ENCODE measurements around the gene PEX5L.
A peak's percentile ranks its signal among the peaks of the same experiment; 100 is the strongest.

The PEX5L gene

DNA sequence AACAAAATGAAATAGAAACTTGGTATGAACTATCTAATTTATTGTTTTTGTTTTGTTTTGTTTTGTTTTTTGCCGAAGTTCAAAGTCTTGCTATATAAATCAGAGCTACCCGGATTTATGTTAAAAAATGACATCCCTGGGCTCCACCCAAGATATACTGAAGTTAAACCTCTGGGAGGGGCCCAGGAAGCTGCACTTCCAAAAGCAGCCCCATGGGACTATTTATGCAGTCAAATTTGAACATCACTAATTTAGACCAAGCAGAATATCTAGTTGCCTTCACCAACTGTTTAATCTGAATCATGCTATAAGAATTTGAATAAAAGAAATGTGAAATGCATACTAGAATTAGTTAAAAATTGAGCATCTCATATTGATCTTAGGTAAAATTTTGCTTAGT is 32.2 kb downstream of the PEX5L start:
- DNase-seq: no peak

DNA sequence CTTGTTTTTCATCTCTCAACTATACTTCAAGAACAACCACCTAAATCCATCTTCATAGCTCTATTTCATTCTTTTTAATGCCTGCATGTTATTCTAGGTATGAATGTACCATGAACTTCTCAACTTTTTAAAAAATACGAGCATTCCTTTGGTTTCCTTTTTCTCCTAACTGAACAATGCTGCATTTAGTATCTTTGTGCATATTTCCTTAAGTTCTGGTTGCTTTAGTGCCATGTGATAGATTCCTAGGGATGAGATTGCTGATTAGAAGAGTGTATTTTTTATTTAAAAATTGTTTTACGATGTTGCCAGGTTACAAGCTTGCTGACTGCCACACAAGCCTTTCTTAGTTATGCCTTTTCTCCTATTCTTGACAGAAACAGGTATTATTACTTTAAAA is 34.7 kb downstream of the PEX5L start:
- no peak for DNase-seq

DNA sequence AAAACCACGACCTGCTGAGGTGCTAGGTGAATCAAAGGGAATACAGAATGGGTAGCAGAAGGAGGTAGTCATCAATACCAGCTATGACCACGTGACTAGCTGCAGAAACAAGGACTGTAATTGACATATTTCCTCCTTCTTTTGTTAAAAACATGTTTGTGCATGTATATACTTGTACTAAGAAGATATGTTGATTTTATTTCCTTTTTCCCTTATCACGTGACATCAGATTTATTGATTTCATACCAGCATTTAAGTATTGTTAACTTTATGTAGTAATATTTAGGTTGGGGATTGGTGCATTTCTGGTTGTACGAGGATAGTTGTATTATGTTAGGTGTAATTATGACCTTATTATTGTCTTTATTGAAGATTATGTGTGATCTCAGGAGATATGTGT is 36.2 kb downstream of the PEX5L start:
- DNase-seq: no peak

DNA sequence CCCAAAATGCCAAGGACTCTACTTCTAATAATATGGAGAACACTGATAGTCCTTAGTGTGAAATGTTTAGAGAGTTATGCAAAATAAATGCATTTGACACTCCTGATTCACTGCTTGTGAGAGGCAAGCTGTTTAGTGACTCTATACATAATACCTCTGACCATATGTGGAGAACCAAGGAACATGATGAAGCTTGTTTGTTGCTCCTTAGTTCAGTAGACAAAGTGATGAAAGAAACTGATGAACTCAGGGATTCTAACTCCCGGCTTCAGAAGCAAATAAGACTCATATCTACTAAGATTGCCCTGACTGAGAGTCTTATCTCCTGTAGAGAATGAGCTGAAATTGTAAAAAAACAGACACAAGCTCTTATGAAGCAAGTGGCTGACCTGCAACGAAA is 41.3 kb downstream of the PEX5L start:
- no peak for DNase-seq

DNA sequence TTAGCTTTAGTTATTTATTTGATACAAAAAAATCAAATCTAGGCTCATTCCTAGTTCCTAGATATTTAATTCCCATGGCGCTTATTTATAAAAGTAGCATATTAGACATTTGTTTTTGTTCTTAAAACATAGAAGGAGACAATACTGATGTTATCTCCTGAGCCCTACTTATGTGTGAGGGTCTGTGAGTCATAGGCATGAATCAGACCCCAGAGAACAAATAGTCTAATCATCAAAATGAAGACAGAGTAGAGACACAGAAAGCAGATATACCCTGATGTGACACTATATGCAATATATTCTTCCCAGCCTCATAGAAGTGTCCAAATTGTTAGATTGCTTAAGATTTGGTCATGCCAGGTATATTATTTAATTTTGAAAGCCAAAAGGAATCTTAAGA is 44.9 kb downstream of the PEX5L start:
- no peak for DNase-seq

DNA sequence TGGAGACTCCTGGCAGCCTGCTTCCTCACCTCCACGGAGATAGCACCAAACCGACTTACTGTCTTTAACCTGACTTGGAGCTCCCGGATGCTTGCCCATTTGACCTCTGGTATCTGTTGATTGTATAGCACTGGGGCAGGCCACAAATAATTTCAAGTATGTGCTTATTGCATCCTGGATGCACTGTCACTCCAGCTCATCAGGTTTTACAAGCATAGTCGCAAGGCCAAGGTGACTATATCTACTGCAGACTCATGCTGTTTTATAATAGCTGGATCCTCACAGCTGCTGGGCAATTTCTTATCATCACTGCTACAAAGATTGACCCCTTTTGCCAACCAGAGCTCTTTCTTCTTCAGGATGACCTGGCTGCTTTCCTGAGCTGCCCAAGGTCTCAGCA is 45.6 kb downstream of the PEX5L start:
- DNase-seq: no peak

DNA sequence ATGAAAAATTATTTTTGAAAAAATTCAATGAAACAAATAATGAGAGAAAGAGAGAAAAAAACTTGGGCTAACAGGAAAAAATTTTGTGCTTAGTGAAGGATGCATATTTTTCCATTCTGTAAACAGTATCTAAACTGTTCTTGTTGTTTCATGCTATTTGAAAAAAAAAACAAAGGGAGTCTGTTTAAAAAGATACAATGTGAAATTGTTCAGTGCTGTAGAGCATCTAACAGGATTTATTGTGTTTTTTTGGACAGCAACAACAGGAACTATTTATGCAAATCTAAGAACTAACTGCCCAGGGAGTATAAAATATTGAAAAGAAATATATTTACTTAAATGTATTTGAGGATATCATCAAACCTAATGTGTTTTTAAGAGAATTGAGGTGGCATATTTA is 55.1 kb downstream of the PEX5L start:
- DNase-seq: no peak

DNA sequence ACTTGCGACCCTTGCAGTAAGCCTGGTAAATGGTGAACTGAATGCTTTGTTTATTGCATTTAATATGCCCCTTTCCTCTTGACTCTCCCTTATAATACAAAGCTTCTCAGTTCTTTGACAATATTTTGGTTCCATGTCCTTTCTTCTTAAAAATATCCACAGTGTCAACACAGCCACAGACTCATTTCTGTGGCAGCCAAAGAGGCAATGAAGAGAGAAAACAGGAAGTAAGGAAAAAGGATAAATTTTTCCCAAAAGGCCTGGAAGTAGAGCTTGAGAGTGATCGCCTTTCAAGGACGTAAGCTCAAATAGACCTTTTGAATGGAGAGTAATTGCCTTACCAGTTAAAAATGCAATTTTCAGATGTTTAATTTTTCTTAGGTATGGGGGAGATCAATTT is 59.4 kb downstream of the PEX5L start:
- no peak for DNase-seq

DNA sequence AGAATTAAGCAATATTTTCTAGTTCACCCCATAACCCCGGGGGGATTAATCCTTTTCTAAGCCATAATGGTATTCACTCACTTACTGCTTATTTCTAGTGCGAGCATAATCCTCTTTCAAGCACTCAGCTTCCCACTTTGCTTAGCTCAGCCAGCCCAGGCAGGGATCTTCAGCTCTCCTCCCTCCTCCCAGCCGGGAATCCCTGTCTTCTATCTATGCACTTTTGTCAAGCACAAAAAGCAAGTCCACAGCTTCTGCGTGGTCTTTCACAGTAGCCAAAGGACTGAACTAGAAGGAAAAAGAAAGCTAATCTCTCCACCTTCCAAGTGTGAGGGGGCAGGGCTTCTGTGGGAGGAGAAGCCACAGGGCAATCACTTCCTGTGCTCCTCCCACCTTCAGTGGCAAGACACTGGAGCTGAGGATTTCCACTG is 62.8 kb downstream of the PEX5L start:
- no peak for DNase-seq

DNA sequence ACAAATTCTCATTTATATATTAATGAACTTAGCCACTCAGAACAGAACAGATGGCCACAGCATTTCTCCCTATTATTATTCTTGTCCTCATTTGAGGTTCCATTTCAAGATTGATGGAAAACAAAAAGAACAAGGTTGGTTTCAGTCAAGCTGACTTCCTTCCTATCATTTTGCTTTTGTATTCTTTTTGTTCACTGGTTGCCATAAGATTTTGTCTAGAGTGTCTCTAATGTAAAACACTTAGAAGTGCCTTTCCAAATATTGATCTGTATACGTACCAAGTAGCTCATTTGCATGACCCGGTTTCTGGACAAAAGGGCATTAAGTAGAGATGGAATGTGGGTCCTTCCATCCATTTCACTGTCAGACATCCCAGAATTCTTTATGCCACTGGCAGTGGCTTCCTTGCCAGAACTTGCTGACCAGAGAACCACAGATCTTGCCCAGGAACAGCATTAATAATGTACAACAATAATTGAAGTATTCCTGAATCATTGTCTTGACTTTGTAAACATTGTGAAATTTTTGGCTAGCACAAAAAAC is 63.8 kb downstream of the PEX5L start:
- DNase-seq: no peak

DNA sequence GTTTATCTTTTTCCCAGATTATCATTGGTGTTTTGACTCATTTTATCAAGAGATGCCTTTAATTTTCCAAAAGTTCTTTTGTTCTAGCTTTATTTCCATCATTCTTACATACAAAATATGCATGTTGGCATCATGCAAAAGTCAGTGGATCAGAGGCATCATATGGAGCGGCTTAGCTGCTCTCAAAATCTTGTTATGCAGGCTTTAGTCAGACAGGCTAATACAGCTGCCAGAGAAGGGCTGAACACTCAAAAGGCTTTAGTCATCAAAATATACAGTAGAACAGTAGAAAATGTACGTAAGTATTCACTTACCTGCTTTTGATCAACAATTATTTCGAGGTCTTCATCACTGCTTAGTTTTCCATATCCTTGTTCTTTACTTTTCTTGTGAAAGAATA is 65.5 kb downstream of the PEX5L start:
- DNase-seq: no peak

DNA sequence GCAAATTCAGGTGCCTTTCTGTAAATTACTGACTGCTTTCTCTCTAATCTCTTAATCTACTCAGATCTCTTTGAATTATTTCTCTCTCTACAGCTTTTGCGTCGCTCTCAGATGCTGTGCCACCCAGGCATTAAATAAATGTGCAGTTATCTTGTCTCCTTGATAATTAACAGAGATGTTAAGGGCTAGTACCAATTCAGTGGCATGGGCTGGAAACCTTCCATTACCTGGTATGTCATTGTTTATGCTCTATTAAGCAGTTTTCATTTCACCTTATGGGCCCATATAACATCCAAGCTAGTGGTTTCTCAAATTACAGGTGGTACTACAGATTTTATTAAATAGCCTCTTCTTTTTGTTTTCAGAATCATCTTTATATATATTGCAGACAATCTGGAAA is 66.0 kb downstream of the PEX5L start:
- no peak for DNase-seq

DNA sequence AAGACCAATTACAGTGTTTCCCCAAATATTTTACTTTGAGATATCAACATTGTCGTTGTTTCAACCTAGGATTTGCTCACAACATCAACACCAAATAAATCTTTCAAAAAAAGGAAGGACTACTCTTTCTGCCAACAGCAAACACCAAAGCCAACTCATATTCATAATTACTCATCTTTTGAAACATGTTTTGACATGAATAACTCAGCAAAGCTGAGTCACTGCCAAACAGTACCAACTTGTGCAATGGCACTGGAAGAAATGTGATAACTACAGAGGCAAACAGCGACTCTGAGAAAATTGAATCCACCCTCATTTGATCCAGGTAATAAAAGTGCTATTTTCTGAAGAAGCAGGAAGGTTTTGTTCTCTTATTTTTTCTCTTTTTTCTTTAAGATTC is 67.2 kb downstream of the PEX5L start:
- DNase-seq: peak; percentile 59

DNA sequence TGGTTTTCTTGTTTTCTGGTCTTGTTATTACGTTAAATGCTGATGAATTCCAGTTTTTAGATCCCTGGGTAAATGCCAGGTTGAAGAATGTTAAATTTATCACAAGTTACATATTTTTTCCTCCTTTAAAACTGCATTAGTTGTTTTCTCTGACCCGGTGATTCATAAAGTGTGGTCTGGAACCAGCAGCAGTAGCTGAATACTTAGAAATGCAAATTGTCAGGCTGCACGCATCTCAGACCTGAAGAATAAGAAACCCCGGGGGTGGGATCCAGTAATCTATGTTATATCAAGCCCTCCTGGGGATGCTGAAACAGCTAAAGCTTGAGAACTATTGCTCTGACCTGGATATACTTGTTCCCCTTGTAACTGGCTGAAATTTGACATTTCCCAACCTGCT is 69.1 kb downstream of the PEX5L start:
- peak; percentile 73 for DNase-seq

DNA sequence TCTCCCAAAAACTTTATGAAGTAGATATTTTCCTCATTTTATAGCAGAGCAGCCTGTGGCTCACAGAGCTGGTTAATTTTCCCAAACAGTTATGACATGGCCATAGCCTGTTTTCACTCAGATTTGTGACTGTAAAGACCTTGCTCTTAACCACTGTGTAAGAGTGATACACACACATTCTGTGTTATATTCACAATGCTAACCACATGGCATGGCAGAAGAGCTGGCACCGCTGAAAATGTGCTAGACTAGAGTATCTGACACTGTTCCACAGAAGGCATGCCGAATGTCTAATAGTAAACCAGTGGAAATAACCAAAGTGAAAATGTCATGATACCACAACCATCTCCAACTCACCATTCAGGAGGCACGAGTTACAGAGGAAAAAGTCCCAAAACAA is 71.8 kb downstream of the PEX5L start:
- DNase-seq: no peak

DNA sequence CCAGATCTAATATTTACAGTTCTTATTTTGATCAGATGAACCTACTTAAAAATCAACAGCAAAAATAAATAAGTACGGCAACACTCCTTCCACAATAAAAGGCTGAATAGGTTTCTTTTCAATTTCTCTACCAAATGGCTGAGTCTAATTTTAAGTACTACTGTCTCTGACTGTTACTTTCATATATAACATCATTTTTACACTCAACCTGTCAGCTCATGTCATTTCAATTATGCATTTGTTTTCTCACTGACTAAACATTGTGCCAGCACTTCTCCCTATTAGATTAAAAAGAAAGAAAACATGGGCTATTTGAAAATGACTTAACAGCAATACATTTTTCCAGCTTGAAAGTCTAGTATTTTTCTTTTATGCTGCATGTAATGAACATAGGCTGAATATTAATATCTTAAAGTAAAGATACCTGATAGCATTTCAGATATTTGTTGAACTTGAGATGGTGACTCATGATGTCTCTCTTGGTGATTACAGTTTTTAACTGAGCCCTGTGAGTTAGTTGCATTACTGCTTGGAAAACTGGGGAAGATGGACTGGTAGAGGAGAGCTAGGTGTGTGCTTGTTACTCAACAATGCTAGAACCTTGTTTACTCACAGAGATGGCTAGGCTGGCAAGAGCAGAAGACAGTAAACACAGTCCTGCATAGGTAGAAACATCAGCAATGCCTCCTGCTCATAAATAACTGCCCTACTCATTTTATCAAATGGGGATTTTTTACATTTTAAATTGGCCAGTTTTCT is 73.9 kb downstream of the PEX5L start:
- no peak for DNase-seq

DNA sequence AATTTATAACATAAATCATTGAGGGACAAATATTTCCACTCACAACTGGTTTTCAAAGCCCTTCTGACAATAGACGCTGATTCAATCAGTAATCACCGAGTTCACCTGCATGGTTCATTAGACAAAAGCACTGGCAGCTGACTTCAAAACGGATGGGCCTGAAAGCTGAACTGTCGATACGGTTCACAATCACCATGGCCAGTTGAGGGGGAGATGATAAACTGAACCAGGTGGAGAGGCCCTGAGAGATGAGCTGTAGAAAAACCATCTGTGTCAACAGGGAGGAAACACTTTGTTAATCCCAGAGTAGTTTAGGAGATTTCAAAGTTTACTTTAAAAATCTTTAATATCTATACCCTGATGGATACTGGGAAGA is 75.0 kb downstream of the PEX5L start:
- no peak for DNase-seq

DNA sequence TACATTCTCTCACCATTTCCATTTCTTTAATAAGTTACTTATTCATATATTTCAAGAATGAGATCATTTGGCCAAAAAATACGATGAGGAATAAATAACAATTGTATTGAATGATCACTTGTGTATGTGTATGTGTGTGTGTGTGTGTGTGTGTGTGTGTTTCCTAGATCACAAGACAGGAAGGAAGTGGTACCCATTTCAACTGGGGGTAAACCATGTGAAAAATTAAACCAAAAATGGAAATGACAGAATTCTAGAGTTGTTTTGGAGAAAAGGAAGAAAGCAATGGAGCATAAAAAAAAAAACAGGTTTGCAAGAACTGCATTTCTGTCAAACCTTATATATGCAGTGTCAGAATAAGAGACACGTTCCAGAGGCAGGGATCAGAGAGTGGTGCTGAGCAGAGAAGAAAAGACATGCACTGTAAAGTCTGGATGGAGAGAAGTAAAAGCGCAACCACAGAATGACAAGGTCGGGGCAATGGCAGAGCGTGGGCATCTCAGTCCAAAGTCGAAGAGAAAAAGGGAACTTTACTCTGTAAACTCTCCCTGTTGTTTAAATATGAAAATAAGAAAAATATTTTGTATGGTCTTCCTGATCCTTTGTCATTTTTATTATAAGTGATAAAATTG is 75.5 kb downstream of the PEX5L start:
- no peak for DNase-seq

DNA sequence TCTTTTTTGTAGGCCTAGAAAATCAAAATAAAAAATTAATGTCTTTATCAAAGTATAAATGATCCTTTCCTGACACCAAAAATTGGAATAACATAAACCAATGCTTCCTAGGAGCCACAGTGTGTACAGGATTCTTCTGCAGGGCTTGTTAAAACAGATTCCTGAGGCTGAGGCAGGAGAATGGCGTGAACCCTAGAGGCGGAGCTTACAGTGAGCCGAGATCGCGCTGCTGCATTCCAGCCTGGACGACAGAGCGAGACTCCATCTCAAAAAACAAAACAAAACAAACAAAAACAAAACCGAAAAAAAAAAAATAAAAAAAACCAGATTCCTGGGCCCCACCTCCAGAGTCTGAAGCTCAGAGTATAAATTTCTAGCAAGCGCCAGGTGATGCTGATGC is 78.0 kb downstream of the PEX5L start:
- no peak for DNase-seq

DNA sequence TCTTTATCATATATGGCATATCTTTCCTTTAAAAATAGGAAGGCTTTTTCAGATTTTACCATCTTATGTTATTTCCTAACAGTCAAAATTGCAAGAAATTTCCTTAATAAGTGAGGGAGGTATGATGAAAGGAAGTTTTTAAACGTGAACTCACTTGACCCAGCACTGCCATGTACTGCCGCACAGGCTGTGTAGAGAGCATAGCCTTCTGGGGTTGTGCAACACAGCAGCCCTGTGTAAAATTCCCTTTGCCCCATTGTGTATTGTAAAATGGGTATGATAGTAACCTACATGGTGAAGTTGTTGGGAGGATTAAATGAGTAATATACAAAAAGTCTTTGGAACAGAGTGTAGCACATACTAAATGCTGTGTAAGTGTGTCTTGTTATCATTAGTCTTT is 78.6 kb downstream of the PEX5L start:
- DNase-seq: no peak

DNA sequence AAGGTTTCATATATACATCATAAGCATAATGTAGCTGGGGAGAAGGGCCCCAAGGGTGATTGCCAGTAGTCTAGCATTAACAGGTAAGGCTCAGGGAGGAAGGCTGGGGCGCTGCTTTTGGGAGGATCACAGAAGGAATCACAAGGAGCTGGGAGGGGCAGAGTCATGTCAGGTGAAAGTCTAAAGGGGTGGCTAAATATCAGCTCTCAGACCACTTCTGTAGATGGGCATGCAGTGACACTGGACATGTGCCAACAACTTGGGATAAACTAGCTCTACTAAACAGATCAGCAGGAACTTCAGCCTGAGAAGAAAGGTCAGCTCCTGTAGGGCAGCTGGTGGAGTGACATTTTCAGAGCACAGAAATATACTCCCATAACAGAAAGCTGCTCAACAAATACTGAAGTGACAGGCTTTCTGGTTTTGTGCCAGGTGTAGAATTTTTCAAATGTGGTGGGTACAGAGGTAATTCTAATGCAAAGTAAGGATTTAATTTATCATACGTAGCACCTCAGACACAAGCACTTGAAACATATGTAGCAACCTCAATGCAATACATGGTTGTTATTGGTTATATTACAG is 79.4 kb downstream of the PEX5L start:
- no peak for DNase-seq

DNA sequence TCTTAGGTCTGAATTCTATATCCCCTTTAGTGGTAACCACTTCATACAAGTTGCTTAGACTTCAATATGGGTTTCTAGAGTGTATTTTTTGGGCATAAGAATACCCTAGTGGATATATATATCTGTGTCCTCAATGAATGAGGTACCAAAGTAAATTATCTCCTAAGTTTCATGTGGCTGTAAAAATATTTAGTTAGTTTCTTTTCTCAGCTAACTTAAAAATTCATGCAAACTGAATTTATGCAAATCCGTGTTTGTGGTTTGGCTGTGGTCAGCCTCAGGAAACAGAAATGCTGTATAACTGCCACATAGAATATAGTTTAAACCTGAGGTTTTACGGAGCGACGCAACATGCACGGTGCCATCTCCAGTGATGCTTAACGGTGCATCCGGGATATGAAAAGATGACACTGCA is 80.3 kb downstream of the PEX5L start:
- no peak for DNase-seq

DNA sequence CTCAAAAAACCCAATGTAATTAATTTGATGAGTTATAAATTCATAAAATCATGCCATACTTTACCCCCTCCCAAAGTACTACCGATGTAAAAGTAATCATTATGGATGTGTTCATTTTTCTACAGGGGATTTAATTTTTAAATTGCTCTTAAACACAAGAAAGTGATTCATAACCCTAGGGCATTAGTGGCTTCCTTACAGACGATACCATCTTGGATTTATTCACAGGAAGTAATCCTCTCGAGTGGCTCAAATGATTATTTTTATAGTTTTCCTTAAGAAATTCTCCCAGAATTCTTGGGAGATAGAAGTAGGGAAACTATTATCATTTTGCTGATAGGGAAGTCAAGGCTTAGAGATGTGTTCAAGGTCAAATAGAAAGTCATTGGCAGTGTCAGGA is 80.9 kb downstream of the PEX5L start:
- no peak for DNase-seq

DNA sequence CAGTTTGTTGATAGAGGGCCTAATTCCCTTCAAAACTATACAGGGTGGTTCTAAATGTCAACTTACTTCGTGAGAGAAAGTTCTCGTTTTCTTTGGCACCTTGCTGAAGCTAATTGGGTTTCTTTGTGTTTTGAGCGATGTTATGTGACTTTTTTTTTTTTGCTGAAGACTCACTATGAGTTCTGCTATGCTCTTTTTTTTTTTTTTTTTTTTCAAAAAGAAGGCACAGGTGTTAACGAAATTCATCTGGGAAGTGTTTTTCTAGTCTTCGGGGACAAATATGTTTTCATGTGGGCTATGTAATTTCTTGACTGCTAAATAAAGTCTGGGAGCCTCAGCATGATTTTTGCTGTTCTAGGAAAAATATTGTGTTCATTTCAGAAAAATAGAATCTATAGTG is 81.5 kb downstream of the PEX5L start:
- DNase-seq: no peak
